Left cardiac atrium (tissue), 4 donors: ENCODE measurements around the gene GPR183. TPM values are rescaled to one million over a fixed set of nuclear protein-coding genes. Genes with fewer than 3 reads are reported as not detected.

Experiments
- ATAC-seq, 2 donors: fragments of 200-7000 bp; cut with Tn5 transposase; one replicate each; pipeline ENCODE4 v1.9.1; 2020; ENCODE audit warnings: mild to moderate bottlenecking in 2 of 2, moderate library complexity in 2 of 2
- DNase-seq: peaks from one replicate; pipeline ENCODE4 v3.0.0-alpha.2; 2020
- intact Hi-C, 2 donors: fragments of 100-400 bp; cut with DNase I; formaldehyde crosslinking; loops; one replicate each; pipeline versions ENCODE4 v1.14.1 to v1.15.1; 2022 to 2023
- total RNA-seq, 2 donors: library from RNA; stranded (reverse); fragmentation: NEBNext Ultra II Directional; extraction: Animal tissue kit (Norgen Biotek cat#: 25700); gene quantifications; one replicate each; pipeline ENCODE4 v1.2.1, GENCODE V29; 2021
- donor health status: DM: no; HTN: yes; CAD: no.
- donor health status: DM: no; HTN: yes; CAD: no; lungs with severe emphysema.
- donor health status: DM: yes; HTN: yes; CAD: no.
- donor health status: Dilated cardiomyopathy.

The GPR183 gene
- total RNA-seq, 2 donors from 2014 or later: 6.0 to 14.8 TPM

DNA sequence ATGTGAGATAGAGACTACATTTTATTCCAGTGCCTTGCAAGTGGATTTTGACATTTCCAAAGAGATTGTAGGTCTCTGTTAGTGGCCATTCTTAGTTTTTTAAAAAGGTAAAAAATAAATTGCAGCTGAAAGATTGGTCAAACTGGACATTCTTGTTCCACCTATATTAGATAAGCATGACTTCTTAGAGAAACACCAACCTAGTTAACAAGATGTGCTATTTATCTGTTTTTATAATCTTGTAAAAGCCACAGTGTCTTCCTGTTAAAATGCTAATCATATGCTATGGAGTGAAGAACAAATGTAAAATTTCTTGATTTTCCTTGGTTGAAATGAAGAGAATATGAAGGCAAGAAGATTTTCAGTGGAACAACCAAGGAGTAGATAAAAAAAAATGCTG lies 33.4 kb upstream of the GPR183 start:
- intact Hi-C loops: no loop called here
- no peak for DNase-seq
- no peak for ATAC-seq

DNA sequence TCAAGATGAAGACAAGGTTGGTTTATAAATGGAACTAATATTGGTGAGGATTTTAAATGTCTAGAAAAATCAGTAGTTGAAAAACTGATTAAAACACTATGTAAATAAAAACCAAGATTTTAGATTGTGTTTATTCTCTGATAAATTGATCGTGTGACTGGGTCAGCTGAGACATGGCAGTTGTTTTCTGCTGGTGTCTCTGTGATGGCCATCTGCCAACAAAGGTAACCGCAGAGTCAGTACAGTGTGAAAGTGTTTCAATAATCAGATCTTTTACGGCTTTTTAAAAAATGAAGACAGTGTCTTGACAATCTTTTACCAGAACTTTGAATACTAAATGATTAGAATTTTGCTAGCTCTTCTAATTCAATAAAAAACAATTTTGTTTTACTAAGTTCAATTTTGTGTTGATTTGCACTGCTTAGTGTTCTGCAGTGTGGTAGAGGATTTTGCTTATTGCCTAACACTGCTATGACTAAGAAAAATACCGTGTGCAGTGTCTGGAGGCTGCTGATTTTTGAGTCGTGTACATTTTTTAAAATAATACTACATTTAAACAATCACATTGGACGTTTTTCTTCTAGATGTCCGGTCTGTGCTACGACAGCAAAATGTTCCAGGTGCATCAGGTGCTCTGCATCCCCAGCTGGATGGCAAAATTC lies 32.7 kb upstream of the GPR183 start:
- DNase-seq: no peak
- intact Hi-C loops: no loop called here
- ATAC-seq: peak in 1 of 2 donors; percentile 53

DNA sequence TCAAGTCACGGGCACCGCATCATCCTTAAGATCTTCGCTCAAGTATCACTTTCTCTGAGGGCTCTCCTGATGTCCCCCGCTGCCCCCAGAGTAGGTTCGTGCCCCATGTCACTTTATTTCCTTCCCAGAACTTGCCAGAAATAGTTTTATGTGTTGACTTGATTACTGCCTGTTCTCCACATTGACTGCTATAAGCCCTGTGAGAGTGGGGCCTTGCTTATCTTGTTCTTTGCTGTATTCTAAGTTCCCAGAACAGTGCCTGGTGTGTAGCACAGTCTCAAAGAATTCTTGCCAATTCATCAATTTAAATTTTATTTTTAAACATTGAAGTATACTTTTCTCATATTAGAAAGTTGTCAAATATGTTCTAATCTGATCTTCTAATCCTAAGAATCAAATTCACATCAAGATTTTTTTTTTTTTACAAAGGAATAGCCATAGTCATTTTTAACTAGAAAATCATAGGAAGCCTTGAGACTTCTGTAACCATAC lies 32.1 kb upstream of the GPR183 start:
- intact Hi-C loops: no loop called here

DNA sequence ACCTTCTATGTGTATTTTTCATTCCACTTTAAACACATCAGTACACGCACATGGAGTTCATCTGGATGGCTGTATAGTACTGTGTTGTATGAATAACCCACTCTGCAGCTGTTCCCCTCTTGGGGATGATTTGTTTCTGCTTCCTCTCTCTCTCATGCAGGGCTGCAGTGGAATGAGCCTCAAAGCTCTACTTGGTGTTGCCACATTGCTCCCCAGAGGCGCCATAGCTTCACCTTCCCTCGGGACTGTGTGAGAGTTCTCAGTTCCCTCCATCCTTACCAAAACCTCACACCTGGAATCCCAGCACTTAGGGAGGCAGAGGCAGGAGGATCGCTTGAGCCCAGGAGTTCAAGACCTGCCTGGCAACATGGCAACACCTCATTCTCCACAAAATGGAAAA lies 28.4 kb upstream of the GPR183 start:
- no peak for DNase-seq
- ATAC-seq: peak in 1 of 2 donors; percentile 27

More for the DNA sequence above, 32.1 kb upstream of the GPR183 start:
- ATAC-seq: peak; percentile 9 to 39
- no peak for DNase-seq

DNA sequence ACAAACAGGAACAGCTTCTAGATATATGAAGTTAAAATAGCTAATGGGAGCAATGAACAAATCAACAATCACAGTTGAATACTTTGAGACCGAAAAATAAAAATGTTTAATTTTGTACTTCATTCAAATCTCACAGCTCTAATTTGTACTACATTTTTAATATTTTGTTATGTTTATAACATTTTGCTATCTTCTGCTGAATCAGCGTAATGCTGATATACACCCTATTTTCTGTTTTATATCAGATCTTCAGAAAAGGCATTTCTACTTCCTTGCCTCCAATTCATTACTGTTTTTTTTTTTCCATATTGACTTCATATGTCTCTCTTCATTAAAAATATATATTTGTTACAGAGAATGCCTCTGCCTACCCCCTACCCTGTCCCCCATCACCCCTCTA lies 27.9 kb upstream of the GPR183 start:
- DNase-seq (no peak), ATAC-seq (no peak)
- intact Hi-C loops: no loop called here

More for the DNA sequence above, 28.4 kb upstream of the GPR183 start:
- intact Hi-C loops: no loop called here

DNA sequence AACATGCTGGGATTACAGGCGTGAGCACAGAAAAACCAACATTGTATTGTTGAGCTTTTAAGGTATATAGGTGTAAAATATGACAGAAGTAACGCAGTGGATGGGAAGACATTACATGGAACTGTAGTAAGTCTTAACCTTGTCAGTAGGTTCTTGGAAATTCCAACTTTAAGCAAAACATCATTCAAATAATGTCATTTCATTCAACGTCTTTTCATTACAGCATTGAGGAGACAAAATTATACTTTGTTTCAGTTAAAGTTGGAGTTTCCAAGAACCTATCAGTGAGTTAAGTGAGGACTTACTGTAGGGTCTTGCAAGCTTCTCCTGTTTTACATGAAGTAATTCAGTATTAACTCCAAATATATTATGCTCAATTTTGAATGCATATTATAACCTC lies 27.0 kb upstream of the GPR183 start:
- intact Hi-C loops: no loop called here
- no peak for ATAC-seq
- no peak for DNase-seq

DNA sequence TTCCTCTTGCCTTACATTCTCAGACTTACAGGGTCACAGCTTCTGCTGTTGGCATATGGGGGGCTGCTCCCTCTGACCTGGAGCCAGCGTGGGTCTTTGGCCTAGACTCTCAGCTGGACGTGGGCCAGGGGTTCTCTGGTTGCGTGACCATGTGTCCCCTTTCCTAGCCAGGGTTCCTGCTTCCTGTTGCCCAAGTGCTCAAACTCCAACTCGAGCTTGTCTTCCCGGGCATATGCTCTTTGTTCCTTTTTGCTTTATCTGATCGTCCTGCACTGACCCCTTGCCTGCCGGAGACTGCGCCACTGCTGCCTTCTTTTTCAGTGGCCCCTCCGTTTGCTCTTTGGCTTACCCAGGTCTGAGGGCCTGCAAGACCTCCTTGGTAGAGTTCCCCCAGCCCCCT lies 25.3 kb upstream of the GPR183 start:
- intact Hi-C loops: no loop called here
- no peak for ATAC-seq

DNA sequence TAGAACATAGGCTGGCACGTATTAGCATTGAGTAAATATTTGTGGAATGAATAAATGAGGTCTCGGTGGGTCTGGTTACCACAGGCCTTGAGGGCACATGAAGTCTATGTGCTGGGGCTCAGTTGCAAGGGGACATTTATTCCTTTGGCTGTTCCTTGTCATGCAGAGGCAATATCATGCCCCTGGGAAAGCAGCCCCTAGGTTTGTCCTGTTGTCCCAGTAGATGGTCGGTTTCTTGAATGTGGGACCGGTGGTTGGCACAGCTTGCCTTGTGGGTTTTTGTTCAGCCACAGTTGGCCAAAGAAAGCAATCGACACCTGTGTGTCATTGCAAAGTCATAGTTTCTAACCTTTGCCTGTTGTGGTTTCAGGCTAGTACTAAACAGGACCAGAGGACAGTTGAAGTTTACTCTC lies 24.7 kb upstream of the GPR183 start:
- intact Hi-C loops: no loop called here
- DNase-seq (no peak), ATAC-seq (no peak)

More for the DNA sequence above, 25.3 kb upstream of the GPR183 start:
- no peak for DNase-seq

DNA sequence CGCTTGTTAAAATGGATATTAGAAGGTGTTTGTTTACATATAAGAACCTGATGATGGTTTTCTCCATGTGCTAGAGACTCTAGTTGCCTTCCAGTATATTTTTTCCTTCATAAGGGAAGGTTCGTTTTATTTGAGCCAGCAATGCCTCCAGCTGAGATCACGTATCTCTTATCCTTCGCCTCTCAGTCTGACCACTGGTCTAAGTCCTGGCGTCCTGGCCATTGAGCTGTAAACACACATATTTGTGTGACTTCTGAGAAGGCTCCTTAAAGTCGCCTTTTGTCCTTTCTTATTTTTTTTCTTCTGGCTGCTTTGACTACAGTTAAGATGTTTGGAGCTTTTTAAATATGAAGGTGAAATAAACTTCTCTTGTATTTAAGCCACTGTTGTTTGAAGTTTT lies 23.7 kb upstream of the GPR183 start:
- DNase-seq: no peak
- ATAC-seq: no peak
- intact Hi-C loops: no loop called here

DNA sequence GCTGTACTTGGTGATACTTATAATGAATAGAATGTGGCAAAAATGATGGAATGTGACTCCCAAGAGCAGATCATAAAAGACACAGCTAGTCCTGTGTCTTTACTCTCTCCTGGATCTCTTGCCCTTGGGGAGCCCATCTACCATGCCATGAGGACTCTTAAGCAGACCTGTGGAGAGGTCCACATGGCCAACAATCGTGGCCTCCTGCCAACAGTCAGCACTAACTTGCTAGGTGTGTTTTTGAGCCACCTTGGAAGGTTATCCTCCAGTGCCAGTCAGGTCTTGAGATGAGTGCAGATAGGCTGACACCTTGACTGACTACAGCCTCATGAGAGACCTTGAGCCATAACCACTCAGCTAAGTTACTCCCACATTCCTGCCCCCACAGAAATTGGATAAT lies 22.3 kb upstream of the GPR183 start:
- intact Hi-C loops: no loop called here
- ATAC-seq: no peak
- no peak for DNase-seq

DNA sequence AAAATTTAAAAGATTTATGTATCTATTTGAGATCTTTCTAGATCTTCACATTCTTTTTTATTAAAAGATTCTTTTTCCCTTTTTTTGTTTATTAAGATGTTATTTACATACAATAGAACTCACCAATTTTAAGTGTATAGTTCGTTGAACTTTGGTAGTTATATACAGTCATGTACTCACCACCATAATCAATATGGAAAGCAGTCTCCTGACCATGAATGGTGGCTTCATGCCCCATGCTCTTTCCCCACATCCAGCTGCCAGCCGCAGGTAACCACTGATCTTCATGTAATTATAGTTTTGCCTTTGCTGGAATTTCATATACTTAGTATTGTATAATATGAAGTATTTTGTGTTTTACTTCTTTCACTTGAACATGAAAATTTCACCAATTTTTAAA lies 20.6 kb upstream of the GPR183 start:
- no peak for DNase-seq
- intact Hi-C loops: no loop called here
- ATAC-seq: no peak

DNA sequence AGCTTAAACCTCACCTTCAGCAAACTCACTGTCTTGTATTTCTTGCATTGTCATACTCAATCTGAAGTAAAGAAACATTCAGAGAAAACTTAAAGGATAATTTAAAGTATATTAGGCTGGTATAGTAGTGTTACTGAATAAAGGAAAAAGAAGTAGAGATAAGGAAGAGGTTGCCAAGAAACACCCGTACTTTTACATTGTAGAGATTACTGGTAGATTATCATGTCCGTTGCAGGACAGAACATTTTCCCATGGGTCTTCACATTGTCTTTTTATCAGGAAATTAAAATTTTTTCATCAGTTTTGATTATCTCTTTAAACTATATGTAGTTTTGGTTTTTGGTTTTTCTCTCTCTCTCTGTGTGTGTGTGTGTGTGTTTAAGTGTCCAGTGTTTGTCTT lies 19.9 kb upstream of the GPR183 start:
- intact Hi-C loops: no loop called here
- ATAC-seq (no peak), DNase-seq (no peak)

DNA sequence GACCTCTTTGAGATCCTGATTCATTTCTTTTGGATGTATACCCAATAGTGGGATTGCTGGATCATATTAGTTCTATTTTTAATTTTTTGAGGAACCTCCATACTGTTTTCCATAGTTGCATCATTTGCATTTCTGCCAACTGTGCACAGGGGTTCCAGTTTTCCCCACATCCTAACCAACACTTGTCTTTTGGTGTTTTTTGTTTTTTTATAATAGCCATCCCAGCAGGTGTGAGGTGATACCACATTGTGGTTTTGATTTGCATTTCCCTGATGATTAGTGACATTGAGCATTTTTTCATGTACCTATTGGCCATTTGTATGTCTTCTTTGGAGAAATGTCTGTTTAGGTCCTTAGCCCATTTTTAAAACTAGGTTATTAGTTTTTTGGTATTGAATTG lies 18.8 kb upstream of the GPR183 start:
- ATAC-seq (no peak), DNase-seq (no peak)
- intact Hi-C loops: no loop called here

DNA sequence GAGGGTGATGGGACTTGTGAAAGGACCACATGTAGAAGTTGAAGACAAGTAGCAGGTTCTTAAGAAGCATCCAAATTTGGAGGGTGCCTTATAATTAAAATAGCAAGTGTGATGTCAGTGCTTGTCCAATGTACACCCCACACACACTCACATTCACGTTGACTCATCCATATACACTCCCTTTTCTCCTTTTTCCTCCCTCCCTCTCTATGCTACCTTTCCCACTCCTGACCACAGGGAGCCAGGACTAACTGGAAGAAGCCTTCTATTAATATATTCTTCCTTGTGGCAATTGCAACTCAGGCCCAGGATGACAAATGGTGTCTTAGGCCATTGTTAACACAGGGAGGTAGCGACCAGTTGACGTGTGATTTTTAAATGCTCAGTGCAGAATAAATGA lies 16.3 kb upstream of the GPR183 start:
- ATAC-seq (peak in 1 of 2 donors; percentile 48), DNase-seq (no peak)
- intact Hi-C loops: no loop called here

DNA sequence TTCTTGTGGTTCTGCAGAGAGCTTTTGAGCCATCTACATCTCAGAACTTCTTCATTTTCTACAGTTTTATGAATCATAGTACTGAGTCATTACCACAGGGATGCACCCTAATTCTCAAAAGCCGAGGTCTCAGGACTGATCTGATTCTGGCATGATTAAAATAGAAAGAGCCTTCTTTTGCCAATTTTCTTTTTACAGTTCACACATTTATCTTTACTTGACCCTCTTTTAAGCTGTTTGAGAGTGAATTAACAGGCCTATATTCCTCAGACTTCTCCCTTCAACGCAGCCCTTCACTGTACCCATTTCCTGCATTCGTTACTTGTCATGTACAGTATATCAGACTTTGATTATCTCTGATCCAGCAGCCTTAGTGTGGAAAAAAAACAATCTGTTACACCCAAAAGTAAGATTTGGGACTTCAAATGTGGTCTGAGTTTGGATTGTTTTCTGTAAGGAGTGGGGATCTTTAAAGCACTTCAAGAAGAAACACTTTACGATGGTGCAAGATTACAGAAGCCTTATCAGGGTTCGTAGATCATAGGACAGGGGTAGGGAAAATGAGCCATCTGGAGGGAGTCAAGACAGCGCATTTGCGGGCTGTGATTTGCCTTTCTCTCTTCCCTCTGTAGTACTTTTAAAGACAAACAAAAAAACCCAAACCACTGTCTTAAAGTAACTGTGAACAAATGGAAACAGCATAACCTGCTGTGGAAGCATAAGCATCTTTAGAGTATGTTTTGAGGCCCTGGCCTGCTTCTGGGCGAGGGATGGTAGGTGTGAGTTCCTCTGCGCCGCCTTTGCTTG lies 15.3 kb upstream of the GPR183 start:
- peak; percentile 56 to 91 for ATAC-seq
- intact Hi-C loops: no loop called here
- DNase-seq: no peak

DNA sequence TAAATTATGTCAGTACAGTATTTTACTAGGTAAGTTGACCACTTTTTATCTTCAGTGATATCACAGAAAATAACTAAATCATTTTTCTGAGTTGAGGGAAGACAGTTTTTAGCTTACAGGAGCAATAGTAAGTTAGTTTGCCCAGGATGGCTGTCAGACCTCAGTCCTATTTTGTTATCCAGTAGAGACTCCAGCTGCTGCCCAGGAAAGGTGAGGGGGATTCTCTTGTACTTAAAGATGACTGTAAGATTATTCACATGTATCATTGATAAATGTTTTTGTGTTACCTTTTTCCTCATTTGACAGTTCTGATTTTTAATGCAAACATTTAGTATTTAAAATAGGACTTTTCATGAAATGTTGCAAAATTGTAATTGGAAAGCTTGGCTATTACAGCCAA lies 14.5 kb upstream of the GPR183 start:
- intact Hi-C loops: no loop called here
- DNase-seq (no peak), ATAC-seq (no peak)

DNA sequence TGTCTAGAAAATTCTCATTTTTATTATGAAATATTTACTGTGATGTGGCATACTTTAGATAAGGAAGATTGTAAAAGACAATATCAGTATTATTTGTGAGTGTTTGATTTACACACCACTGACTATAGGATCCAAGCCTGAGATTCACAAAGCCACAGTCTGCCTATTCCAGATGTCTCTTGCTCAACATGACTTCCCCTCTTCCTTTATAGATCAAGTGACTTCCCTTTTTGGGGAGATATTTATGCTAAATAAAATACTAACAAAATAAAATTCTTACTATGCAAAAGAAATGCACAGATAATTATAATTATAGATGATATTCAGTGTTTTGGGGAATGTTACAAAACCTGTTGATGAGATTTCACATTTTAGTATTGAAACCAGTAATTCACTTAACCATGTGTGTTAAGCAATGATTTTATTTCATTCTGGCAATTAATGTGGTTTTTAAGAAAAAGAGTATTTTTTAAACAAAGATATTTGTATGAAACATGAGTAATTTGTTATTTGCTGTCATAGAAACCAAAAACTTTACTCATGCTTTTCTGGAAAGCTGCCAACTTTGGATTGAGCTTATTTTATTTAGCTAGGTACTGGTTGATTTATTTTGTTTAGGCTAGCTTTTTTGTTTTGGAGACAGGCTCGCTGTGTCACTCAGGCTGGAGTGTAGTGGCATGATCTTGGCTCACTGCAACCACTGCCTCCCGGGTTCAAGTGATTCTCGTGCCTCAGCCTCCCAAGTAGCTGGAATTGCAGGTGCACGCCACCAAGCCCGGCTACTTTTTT lies 13.7 kb upstream of the GPR183 start:
- DNase-seq (no peak), ATAC-seq (peak in 1 of 2 donors; percentile 69)
- intact Hi-C loops: no loop called here

DNA sequence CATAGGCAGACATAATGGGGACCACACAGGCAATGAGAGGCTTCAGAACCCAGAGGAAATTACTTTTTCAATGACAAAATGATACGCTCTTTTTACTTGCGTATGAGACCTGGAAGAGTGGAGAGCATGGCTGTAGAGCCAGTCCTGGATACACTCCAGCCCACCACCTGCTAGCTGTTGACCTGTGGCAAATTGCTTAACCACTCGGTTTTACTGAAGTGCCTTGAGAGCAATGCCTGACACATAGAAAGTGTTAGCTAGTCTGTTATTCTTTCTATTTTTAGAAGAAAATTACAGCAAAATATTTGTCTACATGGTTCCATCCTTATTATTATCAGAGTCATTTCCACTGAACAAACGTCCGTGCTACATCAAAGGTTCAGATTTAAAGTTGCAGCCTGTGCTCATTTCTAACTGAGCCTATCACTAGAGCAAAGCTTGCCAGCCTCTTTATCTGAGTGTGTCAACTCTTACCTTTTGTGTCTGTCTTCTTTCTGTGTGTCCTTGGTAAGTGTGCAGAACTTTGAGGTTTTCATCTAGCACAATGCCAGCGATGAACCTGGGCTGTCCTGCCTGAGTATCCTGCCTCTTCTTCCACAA lies 9.6 kb upstream of the GPR183 start:
- peak in 1 of 2 donors; percentile 32 for ATAC-seq
- intact Hi-C loops: no loop called here
- DNase-seq: no peak

DNA sequence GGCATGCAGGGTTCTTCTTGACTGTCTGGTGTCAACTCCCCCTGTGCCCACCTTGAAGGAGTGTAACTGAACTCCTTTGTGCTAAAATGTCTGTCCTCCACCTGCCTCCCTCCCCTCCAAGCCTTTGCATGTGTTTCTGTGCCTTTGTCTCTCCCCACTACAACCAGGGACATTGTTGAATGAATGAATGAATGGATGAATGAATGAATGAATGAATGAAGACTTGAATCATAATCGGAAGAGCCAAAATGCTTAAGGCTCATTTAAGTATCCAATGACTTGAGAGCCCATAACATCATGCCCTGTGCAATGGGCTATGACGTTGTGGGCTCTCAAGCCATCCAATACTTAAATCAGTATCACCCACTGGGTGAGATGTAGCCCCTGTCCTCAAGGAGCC lies 9.0 kb upstream of the GPR183 start:
- ATAC-seq: no peak
- intact Hi-C loops: no loop called here

DNA sequence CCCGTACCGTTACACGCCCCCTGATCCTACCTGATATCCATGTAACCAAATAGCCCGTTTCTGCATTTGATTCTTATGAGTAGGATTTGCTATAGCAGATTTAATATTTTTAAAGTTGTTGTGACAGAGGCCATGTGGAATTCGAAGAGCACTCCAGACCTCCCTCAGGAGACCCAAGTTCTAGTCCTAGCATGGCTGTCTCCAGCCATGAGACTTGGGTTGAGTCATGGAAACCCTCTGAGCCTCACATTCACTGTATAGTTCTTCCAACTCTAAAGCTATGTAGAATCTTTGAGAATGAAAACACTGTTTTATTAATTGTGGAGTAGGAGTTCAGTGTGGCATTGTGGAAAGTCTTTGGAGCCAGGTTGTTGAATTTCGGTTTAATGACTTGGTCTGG lies 8.0 kb upstream of the GPR183 start:
- intact Hi-C loops: no loop called here
- no peak for ATAC-seq
- DNase-seq: no peak

More for the DNA sequence above, 9.0 kb upstream of the GPR183 start:
- DNase-seq: no peak
